H1 (cell line): ENCODE data around the gene ARHGEF7. TPM values are rescaled to one million over a fixed set of nuclear protein-coding genes. Genes with fewer than 3 reads are reported as not detected.

Experiments
- ASH2L ChIP-seq: fragments of 200-600, 300-600 bp; sonication (generic); IDR thresholded peaks from one replicate; pipeline ENCODE4 v1.7.1; 2017; ENCODE audit warnings: low read length
- polyA plus RNA-seq, 7 experiments: library from polyadenylated mRNA; depleted of rRNA in 3 of 7; stranded (reverse) in 5 of 7; unstranded in 2 of 7; fragments of >200 nt in 5 of 7; fragments of 200-250 nt in 2 of 7; gene quantifications; 1 replicate in 5 of 7; 2 replicates in 1 of 7; 4 replicates in 1 of 7; pipeline versions ENCODE4 v1.2.1 to v1.2.3, GENCODE V29; 2011 to 2013; ENCODE audit warnings: missing spikeins in 2 of 7, mixed read lengths in 2 of 7
- total RNA-seq: library from RNA; stranded (reverse); fragmentation: NEBNext Ultra II Directional; extraction: Animal tissue kit (Norgen Biotek cat#: 25700); gene quantifications from 2 replicates; pipeline ENCODE4 v1.2.1, GENCODE V29; 2021

Gene ARHGEF7
- total and polyA plus RNA-seq, 2 of the 8 experiments (the other 6 are each of a cell fraction or from before 2014, with no cell fraction given): 26.2 to 56.5 TPM

DNA sequence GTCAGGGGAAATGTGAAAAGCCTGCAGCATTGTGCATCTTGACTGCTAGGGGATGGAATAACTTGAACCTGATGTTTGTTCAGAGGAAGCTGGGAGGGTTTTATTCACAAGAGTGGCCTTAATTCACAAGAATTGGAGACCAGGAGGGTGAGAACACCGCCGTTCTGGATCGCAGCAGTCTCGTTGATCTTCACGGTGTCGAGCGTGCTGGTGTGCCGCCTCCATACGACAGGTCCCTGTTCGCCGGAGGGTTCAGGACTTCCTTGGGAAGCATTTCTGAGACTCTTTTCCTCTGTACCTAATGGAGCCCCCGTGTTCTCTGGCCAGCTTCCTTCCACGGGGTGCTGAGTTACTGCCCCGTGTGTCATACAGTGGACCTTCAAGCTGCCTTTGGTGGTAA is 66.9 kb downstream of the ARHGEF7 start (continued):
- TF ChIP-seq ASH2L: no peak
- TF ChIP-seq, all 59 proteins: peak for 0
